Measurements from ENCODE around the gene CPNE4.

DNA sequence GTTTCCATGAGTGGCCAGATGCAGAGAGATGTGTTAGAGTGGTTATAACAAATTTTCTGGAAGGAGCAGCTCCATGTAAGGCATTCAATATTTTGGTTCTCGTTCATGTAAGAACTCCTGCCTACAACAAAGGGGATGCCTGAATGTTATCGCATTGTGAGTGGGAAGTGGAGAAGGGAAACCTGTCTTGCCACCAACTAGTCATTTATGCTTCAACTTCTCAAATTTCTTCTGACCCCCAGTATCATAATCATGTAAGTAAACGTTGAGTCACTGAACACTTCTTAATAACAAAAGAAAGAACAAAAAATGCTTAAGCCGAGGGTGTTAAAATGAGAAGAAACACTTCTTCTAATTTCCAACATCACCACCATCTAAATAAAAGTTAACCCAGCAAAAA lies 470.0 kb downstream of the CPNE4 start:
- TF ChIP-seq POLR2A (IDR thresholded peaks at IDR 0.05) (no peak), CTCF (IDR thresholded peaks at IDR 0.05) (no peak)
